SK-N-MC (cell line): ENCODE results near the gene MOB3B.

Experiments used
- EZH2 ChIP-seq: fragments of 200-600 bp; sonication (generic); IDR thresholded peaks from one replicate; pipeline ENCODE4 v1.6.1; 2017; ENCODE audit warnings: antibody characterized with exemption
- FOXP2 ChIP-seq: optimal IDR thresholded peaks from 2 replicates; pipeline ENCODE3; 2011; ENCODE audit warnings: mild to moderate bottlenecking, moderate library complexity; ENCODE audit not compliant: insufficient read depth; ENCODE audit errors: extremely low read length, control extremely low read depth
- POLR2AphosphoS5 ChIP-seq: IDR thresholded peaks from 2 replicates; pipeline ENCODE4 v1.6.1; 2012; ENCODE audit warnings: mild to moderate bottlenecking, low read depth, low read length, borderline replicate concordance

- no peak for TF ChIP-seq POLR2AphosphoS5
- no peak for TF ChIP-seq EZH2
- no peak for TF ChIP-seq FOXP2
These were observed 67.2 kb downstream of the MOB3B start for GRCh38 chr9:27462434-27462833.
